ENCODE data around the gene DNAJB6. TPM values are rescaled to one million over a fixed set of nuclear protein-coding genes. Genes with fewer than 3 reads are reported as not detected.
A peak's percentile ranks its signal among the peaks of the same experiment; 100 is the strongest.

Gene DNAJB6
- total RNA-seq, 1 experiment from 2014 or later: 101 TPM

DNA sequence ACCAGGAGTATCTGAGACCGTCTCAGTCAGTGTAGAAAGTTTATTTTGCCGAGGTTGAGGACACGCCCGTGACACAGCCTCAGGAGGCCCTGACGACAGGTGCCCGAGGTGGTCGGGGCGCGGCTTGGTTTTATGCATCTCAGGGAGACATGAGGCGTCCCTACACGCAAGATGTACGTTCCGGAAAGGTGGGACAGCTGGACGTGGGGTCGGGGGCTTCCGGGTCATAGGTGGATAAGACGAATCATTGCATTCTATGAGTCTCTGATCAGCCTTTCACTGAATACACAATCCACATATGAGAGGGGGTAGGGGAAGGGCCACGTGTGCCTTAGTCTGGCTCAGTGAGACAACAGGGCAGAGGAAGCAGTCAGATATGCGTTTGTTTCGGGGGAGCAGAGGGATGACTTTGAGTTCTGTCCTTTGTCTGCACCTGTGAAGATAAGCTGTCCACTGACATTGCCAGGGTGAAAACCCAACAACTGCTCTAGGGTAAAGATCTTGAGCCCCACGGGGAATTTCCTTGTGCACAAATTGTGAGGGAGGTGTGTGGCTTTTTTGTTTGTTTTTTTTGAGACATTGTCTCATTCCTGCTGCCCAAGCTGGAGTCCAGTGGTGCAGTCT is 66.2 kb downstream of the DNAJB6 start:
- DNase-seq (ENCODE audit: low read depth): no peak
- in situ Hi-C loops (cut with HindIII; ENCODE audit: low pct_unique_long_range_greater_than_20kb, low sequenced_read_pairs): no loop called here

DNA sequence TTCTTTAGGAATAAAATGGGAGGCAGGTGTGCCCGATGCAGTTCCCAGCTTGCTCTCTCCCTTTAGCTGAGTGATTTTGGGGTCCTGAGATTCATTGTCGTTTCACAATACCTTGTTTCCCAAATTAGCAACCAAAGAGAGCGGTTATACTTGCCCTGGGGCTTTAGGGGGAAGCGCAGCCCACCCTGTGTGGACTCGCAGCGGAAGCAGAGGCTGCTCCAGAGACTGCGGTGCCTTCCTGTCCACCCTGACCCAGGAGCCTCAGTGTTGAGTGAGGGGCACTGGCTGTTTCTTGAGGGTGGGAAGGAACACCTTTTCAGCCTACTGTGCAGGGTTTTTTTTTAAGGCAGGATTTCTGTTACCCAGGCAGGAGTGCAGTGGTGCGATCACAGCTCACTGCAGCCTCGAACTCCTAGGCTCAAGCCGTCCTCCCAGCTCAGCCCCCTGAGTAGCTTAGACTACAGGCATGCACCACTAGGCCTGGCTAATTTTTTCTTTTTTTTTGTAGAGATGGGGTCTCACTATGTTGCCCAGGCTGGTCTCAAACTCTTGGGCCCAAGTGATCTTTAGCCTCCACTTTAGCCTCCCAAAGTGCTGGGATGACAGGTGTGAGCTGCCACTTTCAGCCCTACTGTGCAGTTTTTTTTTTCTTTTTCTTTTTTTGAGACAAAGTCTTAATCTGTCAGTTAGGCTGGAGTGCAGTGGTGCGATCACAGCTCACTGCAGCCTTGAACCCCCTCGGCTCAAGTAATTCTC is 67.0 kb downstream of the DNAJB6 start:
- in situ Hi-C loops (cut with HindIII; ENCODE audit: low pct_unique_long_range_greater_than_20kb, low sequenced_read_pairs): no loop called here
- no peak for DNase-seq (ENCODE audit: low read depth)

DNA sequence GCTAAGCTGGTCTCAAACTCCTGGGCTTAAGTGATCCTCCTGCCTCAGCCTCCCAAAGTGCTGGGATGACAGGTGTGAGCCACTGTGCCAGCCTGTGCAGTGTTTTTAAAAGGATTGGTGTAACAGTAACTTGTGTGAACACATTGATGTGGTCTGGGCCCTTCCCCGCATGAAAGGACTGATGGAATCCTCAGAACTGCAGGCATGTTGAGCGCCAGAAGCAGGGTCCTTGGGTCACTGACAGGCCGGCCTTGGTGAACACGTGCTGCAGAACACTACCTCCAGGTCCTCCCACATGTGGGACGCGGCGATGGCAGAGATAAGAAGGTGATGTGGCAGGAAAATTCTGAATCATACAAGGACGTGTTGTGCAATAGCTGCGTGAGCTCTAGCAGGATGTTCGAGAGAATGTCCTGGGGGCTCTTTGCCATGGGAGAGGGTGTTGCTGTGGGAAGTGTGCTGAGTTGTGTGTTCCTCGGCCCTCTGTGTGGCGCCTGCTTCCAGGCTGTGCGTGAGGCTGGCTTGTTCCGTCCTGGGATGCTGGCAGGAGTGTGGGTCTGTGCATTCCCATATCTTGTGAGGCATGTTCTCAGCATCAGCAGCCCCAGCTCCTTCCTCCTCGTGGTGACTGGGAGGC is 68.2 kb downstream of the DNAJB6 start:
- in situ Hi-C loops (cut with HindIII; ENCODE audit: low pct_unique_long_range_greater_than_20kb, low sequenced_read_pairs): no loop called here
- DNase-seq (ENCODE audit: low read depth): peak; percentile 72

DNA sequence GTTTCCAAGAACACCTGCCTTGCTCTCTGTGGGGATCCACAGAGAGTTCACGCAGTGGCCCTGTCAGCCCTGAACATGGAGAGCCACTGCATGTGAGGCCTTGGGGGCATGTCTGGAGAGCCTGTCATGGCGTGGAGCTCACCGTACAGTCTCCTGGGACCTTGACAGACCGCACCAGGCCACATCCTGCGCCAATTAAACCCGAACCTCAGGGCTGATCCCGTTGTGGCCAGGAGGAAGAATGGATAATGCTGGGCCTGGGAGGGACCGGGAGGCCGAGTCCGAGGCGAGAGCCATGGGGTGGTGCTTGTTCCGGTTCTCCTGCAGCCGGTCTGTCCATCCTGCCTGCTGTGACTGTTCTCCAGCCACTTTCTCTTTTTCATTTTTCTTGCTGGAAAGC is 68.7 kb downstream of the DNAJB6 start:
- no peak for DNase-seq (ENCODE audit: low read depth)

DNA sequence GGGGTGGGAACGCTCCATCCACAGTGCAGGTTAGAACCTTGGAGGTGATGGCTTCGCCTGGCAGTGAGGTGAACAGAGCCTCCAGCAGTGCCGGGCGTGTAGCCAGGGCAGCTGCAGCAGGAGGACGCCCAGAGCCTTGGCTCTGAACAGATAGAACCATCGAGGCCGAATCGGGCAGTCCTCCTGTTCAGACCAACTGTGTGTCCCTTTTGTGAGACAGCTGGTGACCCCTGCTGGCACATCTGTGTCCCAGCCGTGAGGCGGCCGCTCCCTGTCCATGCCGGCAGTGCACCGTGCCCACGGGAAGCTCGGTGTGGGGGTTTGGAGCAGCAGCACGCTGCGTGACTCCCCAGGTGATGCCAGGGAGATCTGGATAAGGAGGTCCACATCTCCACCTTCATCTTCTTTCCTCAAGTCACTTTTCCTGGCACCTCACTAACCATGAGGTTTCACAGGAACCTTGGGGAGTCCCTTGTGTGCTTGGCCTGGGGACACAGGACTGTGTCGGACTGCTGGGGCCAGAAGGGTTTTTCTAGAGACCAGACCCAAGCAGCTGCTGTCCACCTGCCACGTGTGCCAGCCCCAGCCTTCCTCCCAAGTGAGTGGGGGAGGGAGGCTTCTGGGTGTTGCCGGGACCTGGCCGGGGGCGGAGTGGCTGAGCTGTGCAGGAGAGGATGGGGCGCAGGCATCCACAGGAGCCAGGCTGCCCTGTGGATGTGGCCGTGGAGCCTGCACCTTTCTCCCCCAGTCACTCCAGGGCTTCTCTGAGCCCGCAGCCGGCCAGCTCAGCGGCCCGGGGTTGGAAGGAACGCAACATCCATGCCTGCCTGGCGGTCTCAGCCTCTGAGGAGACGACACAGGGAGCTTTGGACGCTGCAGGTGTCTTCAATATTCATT is 69.4 kb downstream of the DNAJB6 start:
- in situ Hi-C loops (cut with HindIII; ENCODE audit: low pct_unique_long_range_greater_than_20kb, low sequenced_read_pairs): no loop called here

More for the DNA sequence above, 68.7 kb downstream of the DNAJB6 start:
- in situ Hi-C loops (cut with HindIII; ENCODE audit: low pct_unique_long_range_greater_than_20kb, low sequenced_read_pairs): no loop called here

DNA sequence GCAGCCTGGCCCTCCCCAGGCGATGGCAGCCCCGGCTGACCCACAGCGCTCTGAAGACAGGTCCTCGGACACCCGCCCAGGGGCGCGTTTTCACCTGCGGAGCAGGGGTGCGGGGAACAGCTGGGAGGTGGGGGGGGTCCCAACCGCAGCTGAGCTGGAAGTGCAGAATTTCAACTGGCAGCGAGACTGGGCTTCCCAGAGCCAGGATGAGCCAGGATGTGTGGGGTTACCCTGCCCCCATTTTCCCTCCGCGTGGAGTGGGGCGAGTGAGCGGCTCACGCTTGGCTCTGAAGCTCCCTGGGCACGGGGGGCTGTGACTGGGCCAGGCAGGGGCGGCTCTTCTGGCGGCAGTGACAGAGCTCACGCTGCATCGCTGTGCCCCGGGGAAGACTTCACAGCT is 70.2 kb downstream of the DNAJB6 start:
- in situ Hi-C loops (cut with HindIII; ENCODE audit: low pct_unique_long_range_greater_than_20kb, low sequenced_read_pairs): no loop called here
- no peak for DNase-seq (ENCODE audit: low read depth)

More for the DNA sequence above, 69.4 kb downstream of the DNAJB6 start:
- no peak for DNase-seq (ENCODE audit: low read depth)

DNA sequence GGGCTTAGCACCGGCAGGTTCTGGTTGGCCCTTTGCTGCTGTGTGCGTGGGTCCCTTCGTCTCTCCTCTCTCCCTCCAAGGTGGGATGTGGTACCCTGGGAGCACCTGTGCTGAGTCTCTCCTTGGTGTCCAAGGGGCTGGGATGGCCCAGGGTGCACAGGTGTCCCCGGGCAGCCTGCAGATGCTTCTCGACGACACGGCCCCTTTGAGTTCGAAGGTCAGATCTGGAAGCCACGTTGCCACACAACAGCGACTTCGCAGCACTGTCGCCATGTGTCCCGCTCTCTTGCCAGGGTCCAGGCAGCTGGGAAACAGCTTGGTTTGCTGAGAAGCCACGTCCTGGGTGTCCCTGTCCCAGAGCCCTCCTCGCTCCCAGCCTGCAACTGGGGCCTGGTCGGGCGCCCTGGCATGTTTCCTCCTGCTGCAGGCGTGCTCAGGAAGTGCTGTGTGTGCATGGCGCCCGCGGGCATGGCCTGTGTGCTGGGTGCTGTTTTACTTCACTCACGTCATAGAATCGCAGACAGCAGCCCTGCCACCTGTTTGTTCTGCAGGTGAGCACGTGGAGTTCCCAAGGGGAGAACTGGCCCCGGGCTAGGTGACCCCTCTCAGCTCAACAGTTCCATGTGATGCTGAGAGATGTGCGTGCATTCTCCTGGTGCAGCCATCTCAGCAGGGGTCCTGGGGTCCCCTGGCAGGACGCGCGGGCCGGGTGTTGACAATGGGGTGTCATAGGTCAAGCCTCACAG is 70.9 kb downstream of the DNAJB6 start:
- DNase-seq (ENCODE audit: low read depth): no peak
- in situ Hi-C loops (cut with HindIII; ENCODE audit: low pct_unique_long_range_greater_than_20kb, low sequenced_read_pairs): no loop called here

DNA sequence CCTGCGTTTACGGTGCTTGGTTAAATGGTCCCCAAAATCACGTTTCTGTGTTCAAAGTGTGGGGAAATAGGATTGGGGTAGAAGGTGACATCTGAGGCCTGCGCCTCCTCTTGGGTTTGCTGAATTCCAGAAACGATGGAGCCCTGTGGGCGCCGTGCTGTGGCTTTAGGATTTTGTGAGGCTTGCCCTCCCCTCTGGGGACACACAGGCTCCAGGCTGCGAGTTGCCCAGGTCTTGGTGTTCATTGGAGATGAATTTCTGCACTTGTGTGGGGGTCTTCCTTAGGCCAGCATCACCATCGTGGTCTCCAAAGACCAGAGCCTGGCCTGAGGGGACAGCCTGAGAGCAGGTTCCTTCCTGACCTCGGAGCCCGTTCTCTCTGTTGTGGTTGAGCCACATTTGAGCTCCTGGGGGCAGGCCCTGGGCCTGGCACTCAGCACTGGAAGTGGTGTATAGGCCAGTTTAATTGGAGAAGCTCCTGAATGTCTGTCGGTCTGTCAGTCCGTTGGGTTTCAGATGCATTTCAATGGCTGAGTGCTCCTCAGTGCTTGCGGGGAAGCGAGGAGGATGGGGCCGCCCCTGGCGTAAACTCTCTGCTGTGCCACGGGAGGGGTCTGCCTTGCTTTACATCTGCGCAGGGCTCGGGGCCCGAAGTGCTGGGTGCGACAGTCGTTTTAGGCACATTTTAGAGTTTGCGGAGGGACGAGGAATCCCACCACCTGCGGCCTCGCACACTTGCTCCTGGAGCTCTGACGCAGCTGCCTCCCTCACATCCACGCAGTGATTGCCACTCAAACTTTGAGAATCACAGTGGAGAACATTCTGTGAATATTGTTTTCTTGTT is 71.7 kb downstream of the DNAJB6 start:
- no peak for DNase-seq (ENCODE audit: low read depth)
- in situ Hi-C loops (cut with HindIII; ENCODE audit: low pct_unique_long_range_greater_than_20kb, low sequenced_read_pairs): no loop called here

DNA sequence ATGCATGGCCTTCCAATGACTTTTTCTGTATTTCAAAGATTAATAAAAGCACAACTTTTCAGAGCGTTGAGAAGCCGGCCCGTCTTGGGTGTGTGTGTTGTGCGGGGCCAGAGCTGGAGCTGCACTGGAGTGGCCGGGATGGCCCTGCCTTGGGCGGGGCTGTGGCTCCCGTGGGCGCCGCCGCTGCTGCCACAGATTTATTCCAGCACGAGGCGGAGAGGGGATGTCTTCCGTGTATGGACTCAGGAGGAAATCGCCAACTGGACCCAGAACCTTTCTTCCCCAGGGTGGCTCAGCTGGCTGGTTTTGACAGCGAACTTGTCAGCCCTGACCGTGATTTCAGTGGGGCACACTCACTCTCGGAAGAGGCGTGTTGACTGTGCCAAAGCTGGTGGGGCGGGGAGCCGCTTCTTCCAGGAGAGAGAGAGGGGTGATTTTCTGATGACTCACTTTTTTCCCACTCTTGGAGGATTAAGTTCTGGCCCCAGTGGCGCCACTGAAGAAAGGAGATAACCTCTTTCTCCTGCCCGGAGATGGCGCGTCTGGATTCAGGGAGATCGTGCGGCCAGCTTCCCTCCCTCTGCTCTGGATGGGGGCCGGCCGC is 72.4 kb downstream of the DNAJB6 start:
- DNase-seq (ENCODE audit: low read depth): no peak
- in situ Hi-C loops (cut with HindIII; ENCODE audit: low pct_unique_long_range_greater_than_20kb, low sequenced_read_pairs): no loop called here

DNA sequence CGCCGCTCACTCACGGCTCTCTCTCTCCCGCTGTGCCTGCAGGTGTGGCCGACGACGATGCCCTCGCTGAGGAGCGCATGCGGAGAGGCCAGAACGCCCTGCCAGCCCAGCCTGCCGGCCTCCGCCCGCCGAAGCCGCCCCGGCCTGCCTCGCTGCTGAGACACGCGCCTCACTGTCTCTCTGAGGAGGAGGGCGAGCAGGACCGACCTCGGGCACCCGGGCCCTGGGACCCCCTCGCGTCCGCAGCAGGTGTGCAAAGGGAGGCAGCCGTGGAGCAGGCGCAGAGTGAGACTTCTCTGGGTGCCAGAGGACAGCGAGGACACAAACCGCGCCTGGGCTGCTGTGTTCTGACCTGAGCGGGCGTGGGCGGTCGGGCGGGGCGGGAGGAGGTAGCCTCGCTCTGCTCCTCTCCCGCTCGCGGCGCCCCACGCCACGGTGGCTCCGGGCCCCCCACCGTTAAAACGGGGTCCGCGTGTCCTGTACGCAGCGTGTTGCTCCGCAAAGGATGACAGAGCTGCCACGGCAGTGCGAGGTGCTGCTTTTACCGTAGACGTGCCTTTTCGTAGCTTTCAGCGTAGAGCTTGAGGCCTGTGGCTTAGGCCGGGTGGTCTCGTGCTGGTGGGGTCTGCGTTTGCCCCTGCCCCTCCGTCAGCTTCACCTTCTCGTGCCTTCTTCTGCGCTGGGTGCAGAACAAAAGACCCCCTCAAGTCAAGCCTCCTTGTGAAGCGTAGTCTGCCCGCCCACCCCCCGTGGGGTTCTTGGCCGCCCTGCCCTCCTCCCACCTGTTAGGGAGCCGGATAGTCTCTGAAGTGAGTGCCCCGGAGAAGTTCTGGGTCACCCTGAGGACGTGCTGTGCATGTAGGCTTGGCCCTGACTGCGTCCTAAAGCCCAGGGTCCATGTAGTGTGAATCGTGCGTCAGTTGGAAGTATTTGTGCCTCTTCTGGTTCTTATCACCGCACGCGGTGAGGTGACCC is 73.2 kb downstream of the DNAJB6 start:
- no peak for DNase-seq (ENCODE audit: low read depth)
- in situ Hi-C loops (cut with HindIII; ENCODE audit: low pct_unique_long_range_greater_than_20kb, low sequenced_read_pairs): no loop called here

DNA sequence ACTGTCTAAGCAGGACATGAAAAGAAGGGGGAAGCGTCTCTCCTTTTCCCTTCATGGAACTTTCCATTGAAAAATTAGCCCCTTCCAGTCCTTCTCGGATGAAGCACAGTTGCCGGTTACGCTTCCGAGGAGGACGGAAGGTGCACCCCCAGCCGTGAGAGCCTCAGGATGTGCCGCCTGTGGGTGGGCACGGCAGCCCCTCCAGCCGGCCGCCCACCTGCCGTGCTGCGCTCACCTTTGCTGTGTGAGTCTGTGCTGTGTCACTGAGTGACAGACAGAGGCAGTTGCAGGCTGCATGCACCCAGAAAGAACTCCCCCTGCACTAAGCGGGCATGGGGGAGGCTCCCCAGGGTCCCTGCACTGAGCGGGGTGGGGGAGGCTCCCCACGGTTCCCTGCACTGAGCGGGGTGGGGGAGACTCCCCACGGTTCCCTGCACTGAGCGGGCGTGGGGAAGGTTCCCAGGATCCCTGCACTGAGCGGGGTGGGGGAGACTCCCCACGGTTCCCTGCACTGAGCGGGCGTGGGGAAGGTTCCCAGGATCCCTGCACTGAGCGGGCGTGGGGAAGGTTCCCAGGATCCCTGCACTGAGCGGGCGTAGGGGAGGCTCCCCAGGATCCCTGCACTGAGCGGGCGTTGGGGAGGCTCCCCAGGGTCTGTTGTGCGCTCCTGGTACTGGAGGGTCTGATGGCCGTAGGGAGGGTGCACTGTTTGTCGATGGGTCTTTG is 74.2 kb downstream of the DNAJB6 start:
- in situ Hi-C loops (cut with HindIII; ENCODE audit: low pct_unique_long_range_greater_than_20kb, low sequenced_read_pairs): no loop called here

DNA sequence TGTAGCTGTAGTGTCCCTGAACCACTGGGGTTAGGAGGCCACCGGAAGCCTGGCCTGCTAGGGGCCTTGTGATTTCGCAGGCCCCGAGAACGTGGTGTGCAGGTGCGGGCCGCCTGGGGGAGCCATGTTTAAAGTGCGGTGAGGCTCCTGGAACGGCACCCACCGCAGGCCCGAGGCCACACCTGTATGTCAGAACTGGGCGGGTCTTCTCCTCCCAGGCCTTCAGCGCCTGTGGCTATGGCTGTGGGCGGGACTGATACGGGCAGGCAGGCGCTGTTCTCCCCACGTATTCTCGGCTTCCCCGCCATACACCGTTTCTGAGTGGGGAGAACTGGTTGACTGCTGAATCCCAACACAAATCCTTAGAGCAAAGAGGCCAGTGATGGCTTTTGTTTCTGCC is 74.8 kb downstream of the DNAJB6 start:
- in situ Hi-C loops (cut with HindIII; ENCODE audit: low pct_unique_long_range_greater_than_20kb, low sequenced_read_pairs): no loop called here
- DNase-seq (ENCODE audit: low read depth): no peak

More for the DNA sequence above, 74.2 kb downstream of the DNAJB6 start:
- no peak for DNase-seq (ENCODE audit: low read depth)

DNA sequence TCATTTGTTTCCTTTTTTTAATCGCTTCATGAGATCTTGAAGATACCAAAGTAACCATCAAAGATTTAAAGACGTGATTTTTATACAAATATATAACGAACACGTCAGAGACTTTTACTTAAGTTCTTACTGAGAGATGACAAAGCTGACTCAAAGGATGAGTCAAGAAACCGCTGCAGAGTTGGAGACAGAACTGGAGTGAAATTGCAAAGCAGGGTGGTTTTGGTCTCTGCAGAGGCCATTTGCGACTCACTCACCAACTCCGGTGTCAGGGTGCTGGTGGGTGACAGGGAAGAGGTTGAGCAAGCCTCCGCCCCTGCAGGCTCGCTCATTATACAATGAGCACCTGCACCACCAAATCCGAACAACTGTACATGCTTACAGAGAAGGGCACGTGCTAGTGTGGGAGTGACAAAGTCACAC is 75.2 kb downstream of the DNAJB6 start:
- DNase-seq (ENCODE audit: low read depth): peak; percentile 21
- in situ Hi-C loops (cut with HindIII; ENCODE audit: low pct_unique_long_range_greater_than_20kb, low sequenced_read_pairs): no loop called here

DNA sequence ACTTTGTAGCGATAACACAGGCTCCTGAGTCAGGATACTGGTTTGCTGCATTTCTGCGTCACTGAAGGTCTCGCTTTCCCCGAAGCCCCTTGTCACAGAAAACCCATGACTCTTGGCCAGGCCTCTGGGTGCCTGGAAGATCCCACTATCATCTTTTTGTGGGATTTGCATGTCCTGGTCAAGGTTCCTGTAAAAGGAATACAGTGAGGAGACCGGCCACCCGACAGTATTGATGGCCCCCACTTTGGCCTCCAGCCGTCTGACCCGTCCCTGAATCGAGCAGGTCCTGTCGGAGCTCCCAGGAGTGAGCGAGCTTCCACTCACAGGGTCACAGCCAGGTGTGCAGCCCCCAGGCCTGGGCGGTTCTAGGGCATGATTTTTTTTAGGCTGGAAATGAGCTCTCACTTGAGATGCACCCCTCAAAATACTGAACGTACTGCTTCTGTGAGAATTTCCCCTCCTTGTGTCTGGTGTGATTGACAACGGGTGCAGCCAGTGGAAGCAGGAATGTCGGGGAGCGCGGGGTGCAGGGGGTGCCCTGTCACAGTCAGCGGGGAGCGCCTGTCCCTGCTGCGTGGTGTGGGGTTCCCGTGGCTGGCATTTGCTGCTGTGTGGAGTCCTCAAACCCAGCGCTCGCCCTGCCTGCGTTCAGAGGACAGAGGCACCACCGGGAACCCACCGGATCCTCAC is 75.8 kb downstream of the DNAJB6 start:
- in situ Hi-C loops (cut with HindIII; ENCODE audit: low pct_unique_long_range_greater_than_20kb, low sequenced_read_pairs): no loop called here
- no peak for DNase-seq (ENCODE audit: low read depth)

Data from Caki2 (cell line).